HG02852 (cell line): Measurements from ENCODE around the gene TMEM245.

Experiments used
- ATAC-seq: cut with Tn5 transposase; IDR thresholded peaks from one replicate; pipeline ENCODE4 v1.9.1; 2021; ENCODE audit warnings: mild to moderate bottlenecking, moderate library complexity; ENCODE audit not compliant: unreplicated experiment

TMEM245 gene

GRCh38 chr9:109107402-109108240 is 12.1 kb downstream of the TMEM245 start:
- no peak for ATAC-seq

- peak; percentile 77 for ATAC-seq
These were observed 17.9 kb downstream of the TMEM245 start for GRCh38 chr9:109101810-109102209.

GRCh38 chr9:109101202-109101595 is 18.5 kb downstream of the TMEM245 start:
- ATAC-seq, result no peak

GRCh38 chr9:109100543-109101201 is 19.1 kb downstream of the TMEM245 start:
- no peak for ATAC-seq

GRCh38 chr9:109098960-109099308 is 20.8 kb downstream of the TMEM245 start:
- no peak for ATAC-seq

GRCh38 chr9:109098171-109098959 is 21.4 kb downstream of the TMEM245 start:
- peak; percentile 48 for ATAC-seq

GRCh38 chr9:109097146-109097545 is 22.6 kb downstream of the TMEM245 start:
- no peak for ATAC-seq

- no peak for ATAC-seq
These were observed 24.4 kb downstream of the TMEM245 start for GRCh38 chr9:109095321-109095720.

- ATAC-seq, result no peak
These were observed 25.5 kb downstream of the TMEM245 start for GRCh38 chr9:109094268-109094667.

- ATAC-seq, result no peak
These were observed 27.2 kb downstream of the TMEM245 start for GRCh38 chr9:109092587-109092986.

GRCh38 chr9:109092051-109092580 is 27.6 kb downstream of the TMEM245 start:
- ATAC-seq, result no peak

- no peak for ATAC-seq
These were observed 31.5 kb downstream of the TMEM245 start for GRCh38 chr9:109088221-109088620.

GRCh38 chr9:109087795-109088194 is 32.0 kb downstream of the TMEM245 start:
- ATAC-seq, result no peak

- ATAC-seq, result peak; percentile 85
These were observed 33.5 kb downstream of the TMEM245 start for GRCh38 chr9:109086221-109086620.

GRCh38 chr9:109085510-109085909 is 34.2 kb downstream of the TMEM245 start:
- ATAC-seq, result no peak

- no peak for ATAC-seq
These were observed 35.8 kb downstream of the TMEM245 start for GRCh38 chr9:109083813-109084405.

- no peak for ATAC-seq
These were observed 36.6 kb downstream of the TMEM245 start for GRCh38 chr9:109083141-109083540.

GRCh38 chr9:109082091-109082620 is 37.6 kb downstream of the TMEM245 start:
- no peak for ATAC-seq

GRCh38 chr9:109074236-109074889 is 45.4 kb downstream of the TMEM245 start:
- no peak for ATAC-seq

GRCh38 chr9:109072821-109073435 is 46.8 kb downstream of the TMEM245 start:
- no peak for ATAC-seq
